CD14-positive monocyte (primary cell): ENCODE results near the gene CALD1. TPM values are rescaled to one million over a fixed set of nuclear protein-coding genes. Genes with fewer than 3 reads are reported as not detected.

Experiments used
- DNase-seq, 3 donors: peaks; one replicate each; pipeline ENCODE4 v3.0.0-alpha.2; 2011 to 2022
- H2AFZ ChIP-seq: 2 replicates; pipeline ENCODE4 v1.6.0; 2012; ENCODE audit warnings: mild to moderate bottlenecking, low read depth, low read length, inconsistent platforms; ENCODE audit not compliant: insufficient read depth, poor library complexity, severe bottlenecking
- H3K27ac ChIP-seq, 2 donors: 1 replicate in 1 of 2; 2 replicates in 1 of 2; pipeline ENCODE4 v1.5.1; 2012 to 2013; ENCODE audit warnings: low read length in 2 of 2, control low read depth in 1 of 2, inconsistent platforms in 1 of 2, low read depth in 1 of 2, mild to moderate bottlenecking in 1 of 2
- H3K27me3 ChIP-seq, 2 donors: one replicate each; pipeline versions ENCODE4 v1.6.0 to v1.6.1; 2011 to 2013; ENCODE audit warnings: low read length in 2 of 2; ENCODE audit not compliant: control insufficient read depth in 2 of 2, insufficient read depth in 2 of 2
- H3K36me3 ChIP-seq, 2 donors: replicated peaks in 1 of 2; 1 replicate in 1 of 2; 2 replicates in 1 of 2; pipeline versions ENCODE4 v1.5.1 to v1.6.1; 2012 to 2013; ENCODE audit warnings: low read length in 2 of 2, control low read depth in 1 of 2, inconsistent platforms in 1 of 2, mild to moderate bottlenecking in 1 of 2; ENCODE audit not compliant: insufficient read depth in 2 of 2, control insufficient read depth in 1 of 2
- H3K4me1 ChIP-seq, 2 donors: 1 replicate in 1 of 2; 2 replicates in 1 of 2; pipeline versions ENCODE4 v1.5.1 to v1.6.1; 2012 to 2013; ENCODE audit warnings: low read length in 2 of 2, control low read depth in 1 of 2, inconsistent platforms in 1 of 2, mild to moderate bottlenecking in 1 of 2, moderate library complexity in 1 of 2; ENCODE audit not compliant: insufficient read depth in 2 of 2, control insufficient read depth in 1 of 2
- H3K4me2 ChIP-seq: replicated peaks from 2 replicates; pipeline ENCODE3; 2012; ENCODE audit warnings: low read length, moderate library complexity, mild to moderate bottlenecking; ENCODE audit not compliant: poor library complexity, severe bottlenecking; ENCODE audit errors: extremely low read depth
- H3K4me3 ChIP-seq, 3 experiments: fragments of 200-600 bp in 1 of 3; sonication (generic) in 1 of 3; replicated peaks in 1 of 3; 1 replicate in 2 of 3; 2 replicates in 1 of 3; pipeline ENCODE4 v1.5.1; 2011 to 2013; ENCODE audit warnings: low read length in 3 of 3, mild to moderate bottlenecking in 3 of 3, control low read depth in 2 of 3, low read depth in 2 of 3, inconsistent platforms in 1 of 3, moderate library complexity in 1 of 3
- H3K79me2 ChIP-seq: 2 replicates; pipeline ENCODE4 v1.6.0; 2012; ENCODE audit warnings: mild to moderate bottlenecking, control low read depth, inconsistent platforms, low read length, moderate library complexity; ENCODE audit not compliant: insufficient read depth
- H3K9ac ChIP-seq: 2 replicates; pipeline ENCODE4 v1.6.0; 2017; ENCODE audit warnings: low read length, mild to moderate bottlenecking; ENCODE audit not compliant: insufficient read depth, poor library complexity, severe bottlenecking
- H3K9me3 ChIP-seq, 2 donors: replicated peaks in 1 of 2; 1 replicate in 1 of 2; 2 replicates in 1 of 2; pipeline versions ENCODE4 v1.5.1 to v1.6.1; 2012 to 2013; ENCODE audit warnings: low read length in 2 of 2, control low read depth in 1 of 2; ENCODE audit not compliant: control insufficient read depth in 1 of 2, insufficient read depth in 1 of 2
- H4K20me1 ChIP-seq: 2 replicates; pipeline ENCODE4 v1.6.0; 2012; ENCODE audit warnings: mild to moderate bottlenecking, low read length, control low read depth, moderate library complexity; ENCODE audit not compliant: insufficient read depth
- H3K27ac Mint-ChIP-seq, 7 donors: one replicate each; pipeline ENCODE4 v1.8.0; 2020; ENCODE audit warnings: mild to moderate bottlenecking in 7 of 7, mixed read lengths in 7 of 7, moderate library complexity in 6 of 7, inconsistent platforms in 2 of 7
- H3K27me3 Mint-ChIP-seq, 3 donors: one replicate each; pipeline ENCODE4 v1.8.0; 2021 to 2022; ENCODE audit warnings: low read depth in 3 of 3, mild to moderate bottlenecking in 3 of 3, mixed read lengths in 3 of 3, moderate library complexity in 3 of 3, inconsistent platforms in 1 of 3
- H3K36me3 Mint-ChIP-seq, 2 donors: one replicate each; pipeline ENCODE4 v1.8.0; 2020; ENCODE audit warnings: mixed read lengths in 2 of 2, inconsistent platforms in 1 of 2, mild to moderate bottlenecking in 1 of 2
- H3K4me1 Mint-ChIP-seq: one replicate; pipeline ENCODE4 v1.8.0; 2020; ENCODE audit warnings: mild to moderate bottlenecking, mixed read lengths
- H3K4me3 Mint-ChIP-seq, 2 donors: one replicate each; pipeline ENCODE4 v1.8.0; 2020; ENCODE audit warnings: mild to moderate bottlenecking in 2 of 2, mixed read lengths in 2 of 2, moderate library complexity in 1 of 2
- H3K9me3 Mint-ChIP-seq, 7 donors: one replicate each; pipeline ENCODE4 v1.8.0; 2020 to 2022; ENCODE audit warnings: mixed read lengths in 7 of 7, mild to moderate bottlenecking in 6 of 7, moderate library complexity in 6 of 7, inconsistent platforms in 2 of 7
- WGBS: methylation state at CpG from one replicate; pipeline ENCODE4 v1.1.5; 2013; ENCODE audit warnings: missing lambda C conversion rate; ENCODE audit not compliant: insufficient coverage; 5-methylcytosine and 5-hydroxymethylcytosine counted together
- intact Hi-C, 2 donors: fragments of 100-400 bp; cut with micrococcal nuclease; formaldehyde crosslinking; loops; one replicate each; pipeline versions ENCODE4 v1.15.0 to v1.15.1; 2023
- polyA plus RNA-seq, 3 donors: library from polyadenylated mRNA; depleted of rRNA in 1 of 3; unstranded in 2 of 3; stranded (reverse) in 1 of 3; fragments of 300-500 nt in 2 of 3; fragments of >200 nt in 1 of 3; fragmentation: Illumina TruSeq in 2 of 3; gene quantifications; 1 replicate in 2 of 3; 2 replicates in 1 of 3; pipeline ENCODE4 v1.2.3, GENCODE V29; 2012 to 2021
- TF ChIP-seq, protein P1 (sequence below): fragments of 200-600 bp; IDR thresholded peaks from one replicate; pipeline ENCODE4 v1.8.0; 2022; ENCODE audit warnings: antibody characterized with exemption, mild to moderate bottlenecking

The CALD1 gene
- polyA plus RNA-seq, 3 donors, result 0.18 TPM; not detected in 2

DNA sequence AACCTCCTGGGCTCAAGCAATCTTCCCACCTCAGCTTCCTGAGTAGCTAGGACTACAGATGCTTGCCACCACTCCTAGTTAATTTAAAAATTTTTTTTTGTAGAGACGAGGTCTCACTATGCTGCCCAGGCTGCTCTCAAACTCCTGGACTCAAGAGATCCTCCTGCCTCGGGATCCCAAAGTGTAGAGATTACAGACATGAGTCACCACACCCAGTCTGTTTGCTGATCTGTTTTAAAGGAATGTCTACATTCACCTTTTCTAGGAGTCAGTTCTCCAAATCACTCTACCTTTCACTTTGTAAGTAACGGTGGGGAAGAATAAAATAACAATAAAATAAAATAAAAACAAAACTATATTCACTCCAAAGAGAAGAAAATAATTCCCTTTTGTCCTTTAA is 120.3 kb downstream of the CALD1 start:
- no peaks in the 10 kb centered on the region for H3K4me1 Mint-ChIP-seq
- no peak overlapping the region for H3K27ac Mint-ChIP-seq
- Histone ChIP-seq H3K9ac (no peak overlapping the region), H3K27ac (no peak overlapping the region), H3K4me3 (no peak overlapping the region), H3K4me1 (no peaks in the 10 kb centered on the region), H4K20me1 (no peaks in the 10 kb centered on the region), H2AFZ (no peak overlapping the region), H3K9me3 (peaks cover 10% of the 10 kb centered on the region in 2 donors), H3K36me3 (no peaks in the 10 kb centered on the region), H3K27me3 (no peaks in the 10 kb centered on the region), H3K4me2 (no peak overlapping the region), H3K79me2 (no peaks in the 10 kb centered on the region)
- no peak overlapping the region for H3K4me3 Mint-ChIP-seq
- intact Hi-C loops, result no loop called here
- no CpG with 5 or more reads among the region's 3 CpGs for WGBS
- DNase-seq, result no peak
- no peaks in the 10 kb centered on the region for H3K36me3 Mint-ChIP-seq
- TF ChIP-seq, protein P1, sequence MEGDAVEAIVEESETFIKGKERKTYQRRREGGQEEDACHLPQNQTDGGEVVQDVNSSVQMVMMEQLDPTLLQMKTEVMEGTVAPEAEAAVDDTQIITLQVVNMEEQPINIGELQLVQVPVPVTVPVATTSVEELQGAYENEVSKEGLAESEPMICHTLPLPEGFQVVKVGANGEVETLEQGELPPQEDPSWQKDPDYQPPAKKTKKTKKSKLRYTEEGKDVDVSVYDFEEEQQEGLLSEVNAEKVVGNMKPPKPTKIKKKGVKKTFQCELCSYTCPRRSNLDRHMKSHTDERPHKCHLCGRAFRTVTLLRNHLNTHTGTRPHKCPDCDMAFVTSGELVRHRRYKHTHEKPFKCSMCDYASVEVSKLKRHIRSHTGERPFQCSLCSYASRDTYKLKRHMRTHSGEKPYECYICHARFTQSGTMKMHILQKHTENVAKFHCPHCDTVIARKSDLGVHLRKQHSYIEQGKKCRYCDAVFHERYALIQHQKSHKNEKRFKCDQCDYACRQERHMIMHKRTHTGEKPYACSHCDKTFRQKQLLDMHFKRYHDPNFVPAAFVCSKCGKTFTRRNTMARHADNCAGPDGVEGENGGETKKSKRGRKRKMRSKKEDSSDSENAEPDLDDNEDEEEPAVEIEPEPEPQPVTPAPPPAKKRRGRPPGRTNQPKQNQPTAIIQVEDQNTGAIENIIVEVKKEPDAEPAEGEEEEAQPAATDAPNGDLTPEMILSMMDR, result no peak
- H3K27me3 Mint-ChIP-seq, result peaks cover 0 to 2% (median 0%) of the 10 kb centered on the region in 3 donors
- H3K9me3 Mint-ChIP-seq, result peaks cover 8 to 24% (median 16%) of the 10 kb centered on the region in 7 donors

DNA sequence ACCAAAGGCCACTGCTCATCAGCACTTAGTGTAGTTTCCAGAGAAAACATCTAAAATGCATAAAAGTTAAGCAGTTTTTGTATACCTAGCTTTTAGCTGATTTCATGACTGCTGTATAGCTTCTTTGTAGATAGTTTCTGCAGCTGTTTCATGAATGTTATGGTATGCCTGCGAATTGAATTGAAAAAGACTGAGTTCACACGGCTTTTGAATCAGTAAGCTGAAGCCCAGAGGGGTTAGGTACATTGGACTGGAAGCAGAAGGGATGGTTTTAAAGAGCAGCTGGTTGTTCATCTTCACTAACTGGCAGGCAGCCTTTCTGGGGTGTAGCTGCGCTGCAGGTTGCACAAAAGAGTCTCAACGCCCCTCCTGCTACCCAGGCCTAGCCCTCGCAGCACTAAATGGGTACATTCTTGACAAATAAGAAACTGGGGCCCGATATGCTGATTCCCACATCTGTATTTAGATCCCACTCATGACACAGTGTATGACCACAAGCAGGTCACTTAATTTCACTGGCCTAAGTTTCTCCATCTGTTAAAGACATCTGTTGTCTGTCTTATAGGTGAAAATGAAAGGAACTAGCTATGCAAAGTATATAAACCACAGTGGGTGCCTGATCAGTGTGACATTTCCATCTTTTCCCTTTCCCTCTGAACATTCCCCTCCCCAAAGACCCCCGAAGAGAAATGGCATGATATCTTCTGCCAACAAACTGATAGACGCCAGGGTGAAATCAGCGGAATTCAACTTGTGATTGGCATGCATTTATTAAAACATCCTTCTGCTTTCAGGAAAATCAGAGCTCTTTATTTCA is 120.9 kb downstream of the CALD1 start:
- H3K4me2 ChIP-seq, result no peak overlapping the region
- H2AFZ ChIP-seq, result no peak overlapping the region

More for the DNA sequence above, 120.9 kb downstream of the CALD1 start:
- peaks cover 10% of the 10 kb centered on the region in 2 donors for H3K9me3 ChIP-seq
- H4K20me1 ChIP-seq, result no peaks in the 10 kb centered on the region
- WGBS, result 87% methylated on average over 5 of the region's 9 CpGs
- no peaks in the 10 kb centered on the region for H3K36me3 ChIP-seq
- no peaks in the 10 kb centered on the region for H3K79me2 ChIP-seq
- H3K27me3 ChIP-seq, result no peaks in the 10 kb centered on the region
- intact Hi-C loops, result no loop called here
- no peaks in the 10 kb centered on the region for H3K4me1 ChIP-seq
- H3K4me3 ChIP-seq, result no peak overlapping the region
- no peak overlapping the region for H3K27ac Mint-ChIP-seq
- H3K27me3 Mint-ChIP-seq, result peaks cover 0 to 2% (median 0%) of the 10 kb centered on the region in 3 donors
- peaks cover 1% of the 10 kb centered on the region for H3K4me1 Mint-ChIP-seq
- H3K27ac ChIP-seq, result no peak overlapping the region
- TF ChIP-seq, protein P1, result no peak
- H3K36me3 Mint-ChIP-seq, result no peaks in the 10 kb centered on the region
- H3K9me3 Mint-ChIP-seq, result peaks cover 8 to 24% (median 15%) of the 10 kb centered on the region in 7 donors
- no peak overlapping the region for H3K9ac ChIP-seq
- H3K4me3 Mint-ChIP-seq, result no peak overlapping the region
- DNase-seq, result no peak
